AG09319 (cell line): ENCODE results near the gene TAS1R3.

ENCODE experiments used
- DNase-seq: peaks from one replicate; pipeline ENCODE4 v3.0.0-alpha.2; 2010; ENCODE audit warnings: low read depth; ENCODE audit errors: extremely low read depth
- CTCF ChIP-seq: IDR thresholded peaks from 2 replicates; pipeline ENCODE4 v1.5.1; 2011; ENCODE audit warnings: low read depth, mild to moderate bottlenecking, inconsistent platforms, low read length, moderate library complexity

The TAS1R3 gene

GRCh38 chr1:1307923-1308755 is 22.9 kb upstream of the TAS1R3 start, which contains the start of the genes ACAP3 and PUSL1:
Gene ACAP3 (minus strand): TSS chr1:1307930. CDS start chr1:1307815, 115 bp downstream.
Gene PUSL1 (plus strand): TSS chr1:1308597. CDS start chr1:1308644, 47 bp downstream.
- peak; percentile 81 for DNase-seq
- no peak for TF ChIP-seq CTCF

- DNase-seq: no peak
- TF ChIP-seq CTCF: no peak
These were observed 22.3 kb upstream of the TAS1R3 start for GRCh38 chr1:1308756-1309250.

GRCh38 chr1:1309251-1310108 is 21.6 kb upstream of the TAS1R3 start:
- TF ChIP-seq CTCF: no peak
- no peak for DNase-seq

GRCh38 chr1:1310109-1310385 is 21.0 kb upstream of the TAS1R3 start:
- TF ChIP-seq CTCF: no peak
- DNase-seq: no peak

- TF ChIP-seq CTCF: no peak
- DNase-seq: no peak
These were observed 20.5 kb upstream of the TAS1R3 start for GRCh38 chr1:1310476-1311053.

- DNase-seq: no peak
- TF ChIP-seq CTCF: no peak
These were observed 19.7 kb upstream of the TAS1R3 start for GRCh38 chr1:1311107-1312104.
